Measurements from ENCODE around the gene LRG1.

The LRG1 gene

DNA sequence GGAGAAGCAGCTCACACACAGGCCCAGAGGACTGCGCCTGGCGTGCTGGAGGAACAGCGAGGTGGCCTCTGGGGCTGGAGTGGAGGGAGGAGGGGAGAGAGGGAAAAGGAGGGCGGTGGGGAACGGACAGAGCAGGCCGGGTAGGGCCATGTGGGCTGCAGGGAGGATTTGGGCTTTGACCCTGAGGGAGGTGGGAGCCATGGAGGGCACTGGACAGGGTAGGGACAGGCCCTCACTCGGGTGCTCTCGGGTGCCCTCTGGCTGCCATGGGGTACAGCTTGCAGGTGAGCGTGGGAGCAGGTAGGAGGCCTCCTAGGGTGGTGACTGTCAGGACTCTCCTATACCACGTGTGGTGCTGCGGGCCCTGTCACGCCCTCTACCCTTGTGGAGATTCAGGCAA lies 44.4 kb downstream of the LRG1 start:
- DNase-seq (ENCODE audit: low read depth in 2 of 2) = no peak

DNA sequence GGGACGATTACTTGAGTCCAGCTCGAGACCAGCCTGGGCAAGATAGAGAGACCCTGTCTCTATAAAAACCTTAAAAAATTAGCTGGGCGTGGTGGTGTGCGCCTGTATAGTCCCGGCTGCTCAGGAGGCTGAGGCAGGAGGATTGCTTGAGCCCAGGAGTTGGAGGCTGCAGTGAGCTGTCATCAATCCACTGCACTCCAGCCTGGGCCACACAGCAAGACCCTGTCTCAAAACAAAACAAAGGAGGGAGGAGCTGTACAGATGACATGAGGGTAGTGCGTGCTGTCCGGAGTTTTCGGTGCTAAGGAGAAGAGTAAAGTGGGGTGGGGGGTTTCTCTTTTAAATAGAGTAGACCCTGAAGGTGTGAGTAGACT lies 45.2 kb downstream of the LRG1 start:
- DNase-seq (ENCODE audit: low read depth in 2 of 2) = no peak

DNA sequence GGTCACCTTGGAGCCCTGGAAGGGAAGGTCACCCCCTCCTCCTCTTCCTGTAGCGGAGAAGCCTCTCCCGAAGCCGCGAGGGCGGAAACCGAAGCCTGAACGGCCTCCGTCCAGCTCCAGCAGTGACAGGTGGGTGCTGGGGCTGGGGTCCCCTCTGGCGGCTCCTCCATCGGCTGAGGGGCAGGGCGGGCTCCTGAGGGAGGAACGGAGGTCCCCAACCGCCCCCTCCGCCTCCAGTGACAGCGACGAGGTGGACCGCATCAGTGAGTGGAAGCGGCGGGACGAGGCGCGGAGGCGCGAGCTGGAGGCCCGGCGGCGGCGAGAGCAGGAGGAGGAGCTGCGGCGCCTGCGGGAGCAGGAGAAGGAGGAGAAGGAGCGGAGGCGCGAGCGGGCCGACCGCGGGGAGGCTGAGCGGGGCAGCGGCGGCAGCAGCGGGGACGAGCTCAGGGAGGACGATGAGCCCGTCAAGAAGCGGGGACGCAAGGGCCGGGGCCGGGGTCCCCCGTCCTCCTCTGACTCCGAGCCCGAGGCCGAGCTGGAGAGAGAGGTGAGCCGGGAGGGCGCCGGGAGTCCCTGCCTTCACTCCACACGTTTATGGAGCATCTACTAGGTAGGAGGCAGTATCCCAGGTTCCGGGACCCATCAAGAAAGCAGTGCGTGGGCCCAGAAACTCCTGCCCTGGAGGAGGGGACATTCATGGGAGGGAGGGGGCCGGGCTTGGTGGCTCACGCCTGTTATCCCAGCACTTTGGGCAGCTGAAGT lies 45.7 kb downstream of the LRG1 start:
- DNase-seq (ENCODE audit: low read depth in 2 of 2) = no peak

DNA sequence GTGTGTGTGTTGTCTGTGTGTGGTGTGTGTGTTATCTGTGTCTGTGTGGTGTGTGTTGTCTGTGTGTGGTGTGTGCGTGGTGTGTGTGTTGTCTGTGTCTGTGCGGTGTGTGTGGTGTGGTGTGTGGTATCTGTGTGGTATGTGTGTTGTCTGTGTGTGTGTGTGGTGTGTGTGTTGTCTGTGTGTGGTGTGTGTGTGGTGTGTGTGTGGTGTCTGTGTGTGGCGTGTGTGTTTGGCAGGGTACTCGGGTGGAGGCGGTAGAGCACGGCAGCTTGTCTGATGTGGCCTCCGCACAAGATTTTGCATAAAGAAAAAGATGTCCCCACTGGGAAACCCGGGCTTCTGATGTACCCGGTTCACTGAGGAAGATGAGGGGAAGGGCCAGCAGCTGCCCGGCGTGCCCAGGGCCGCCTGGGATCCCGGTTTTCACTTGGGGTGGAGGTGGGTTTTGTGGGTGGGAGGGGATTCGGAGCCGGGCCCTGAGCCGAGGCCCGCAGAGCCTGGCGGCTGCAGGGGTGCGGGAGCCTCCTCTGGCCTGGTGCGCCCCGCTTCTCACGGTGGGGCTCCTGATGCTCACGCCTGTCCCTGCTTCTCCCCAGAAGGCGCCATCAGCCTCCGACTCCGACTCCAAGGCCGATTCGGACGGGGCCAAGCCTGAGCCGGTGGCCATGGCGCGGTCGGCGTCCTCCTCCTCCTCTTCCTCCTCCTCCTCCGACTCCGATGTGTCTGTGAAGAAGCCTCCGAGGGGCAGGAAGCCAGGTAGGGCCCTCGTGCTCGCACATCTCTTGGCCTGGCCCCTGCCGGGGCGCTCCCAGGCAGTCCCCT lies 46.5 kb downstream of the LRG1 start:
- no peak for DNase-seq (ENCODE audit: low read depth in 2 of 2)

DNA sequence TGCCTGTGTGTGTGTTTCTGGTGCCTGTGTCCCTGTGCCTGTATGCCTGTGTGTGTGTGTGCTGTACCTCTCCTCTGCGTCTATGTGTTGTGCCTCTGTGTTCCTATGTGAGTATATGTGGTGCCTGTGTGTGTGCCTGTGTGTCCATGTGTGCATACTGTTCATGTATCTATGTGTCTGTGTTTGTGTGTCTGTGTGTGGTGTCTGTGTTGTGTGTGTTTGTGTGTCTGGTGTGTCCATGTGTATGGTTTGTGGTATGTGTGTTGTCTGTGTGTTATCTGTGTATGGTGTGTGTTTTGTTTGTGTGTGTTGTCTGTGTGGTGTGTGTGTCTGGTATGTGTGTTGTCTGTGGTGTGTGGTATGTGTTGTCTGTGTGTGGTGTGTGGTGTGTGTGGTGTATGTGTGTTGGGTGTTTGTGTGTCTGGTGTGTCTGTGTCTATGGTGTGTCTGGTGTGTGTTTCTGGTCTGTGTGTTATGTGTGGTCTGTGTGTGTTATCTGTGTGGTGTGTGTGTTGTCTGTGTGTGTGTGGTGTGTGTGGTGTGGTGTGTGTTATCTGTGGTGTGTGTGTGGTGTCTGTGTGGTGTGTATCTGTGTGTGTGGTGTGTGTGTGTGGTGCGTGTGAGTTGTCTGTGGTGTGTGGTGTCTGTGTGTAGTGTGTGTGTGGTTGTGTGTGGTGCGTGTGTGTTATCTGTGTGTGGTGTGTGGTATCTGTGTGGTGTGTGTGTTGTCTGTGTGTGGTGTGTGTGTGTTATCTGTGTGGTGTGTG lies 47.3 kb downstream of the LRG1 start:
- DNase-seq (ENCODE audit: low read depth in 2 of 2) = no peak

DNA sequence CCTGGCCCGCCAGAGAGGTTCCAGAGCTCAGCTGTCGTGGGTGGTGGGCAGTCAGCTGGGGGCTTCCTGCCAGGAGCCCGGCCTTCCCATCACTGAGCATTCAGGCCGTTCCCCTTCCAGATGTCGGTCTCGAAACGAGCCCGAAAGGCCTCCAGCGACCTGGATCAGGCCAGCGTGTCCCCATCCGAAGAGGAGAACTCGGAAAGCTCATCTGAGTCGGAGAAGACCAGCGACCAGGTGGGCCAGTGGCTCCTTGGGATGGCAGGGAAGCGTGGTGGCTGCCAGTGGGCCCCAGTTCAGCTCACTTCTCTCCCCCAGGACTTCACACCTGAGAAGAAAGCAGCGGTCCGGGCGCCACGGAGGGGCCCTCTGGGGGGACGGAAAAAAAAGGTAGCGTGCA lies 48.4 kb downstream of the LRG1 start:
- no peak for DNase-seq (ENCODE audit: low read depth in 2 of 2)

DNA sequence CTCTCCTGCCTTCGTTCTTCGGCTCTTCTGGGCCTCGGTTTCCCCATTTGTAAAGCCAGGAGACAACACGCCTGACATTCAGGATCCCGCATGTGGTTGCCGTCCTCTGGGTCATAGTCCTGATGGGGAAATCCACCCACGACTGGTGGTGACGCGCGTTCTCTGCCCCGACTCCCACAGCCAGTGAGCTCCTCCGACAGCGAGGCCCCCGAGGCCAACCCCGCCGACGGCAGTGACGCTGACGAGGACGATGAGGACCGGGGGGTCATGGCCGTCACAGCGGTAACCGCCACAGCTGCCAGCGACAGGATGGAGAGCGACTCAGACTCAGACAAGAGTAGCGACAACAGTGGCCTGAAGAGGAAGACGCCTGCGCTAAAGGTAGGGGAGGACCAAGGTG lies 51.3 kb downstream of the LRG1 start:
- DNase-seq (ENCODE audit: low read depth in 2 of 2) = no peak

DNA sequence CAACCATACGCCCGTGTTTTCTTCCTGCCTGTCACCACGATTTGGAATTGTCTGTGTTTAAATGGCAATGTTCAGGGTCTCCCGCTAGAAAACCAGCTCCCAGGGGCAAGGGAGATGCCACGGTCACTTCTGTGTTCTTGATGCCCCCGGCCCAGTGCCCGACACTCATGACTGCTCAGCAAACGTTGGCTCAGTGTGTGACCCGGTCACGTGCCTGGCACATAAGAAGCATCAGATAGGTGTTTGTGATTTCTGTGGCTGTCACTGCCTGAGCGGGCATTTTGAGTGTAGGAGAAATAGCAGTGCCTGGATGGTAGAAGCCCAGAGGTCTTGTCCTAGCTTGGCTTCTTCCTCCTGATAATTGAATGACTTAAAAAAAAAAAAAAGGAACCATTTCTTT lies 52.3 kb downstream of the LRG1 start:
- DNase-seq (ENCODE audit: low read depth in 2 of 2) = no peak

Measured in activated CD8-positive, alpha-beta memory T cell treated with anti-CD3 and anti-CD28 coated beads for 4 hours (primary cell).